Osteoblast (primary cell): ENCODE results near the gene TRIM25. TPM values are rescaled to one million over a fixed set of nuclear protein-coding genes. Genes with fewer than 3 reads are reported as not detected.

Experiments
- DNase-seq: peaks from one replicate; pipeline ENCODE4 v3.0.0; 2011; ENCODE audit warnings: low spot score, mixed read lengths; ENCODE audit not compliant: insufficient read length; ENCODE audit errors: missing footprints
- H2AFZ ChIP-seq: 2 replicates; pipeline ENCODE4 v1.6.0; 2011; ENCODE audit warnings: mild to moderate bottlenecking, low read length
- H3K27ac ChIP-seq: 2 replicates; pipeline ENCODE4 v1.5.1; 2011; ENCODE audit warnings: mild to moderate bottlenecking, low read depth, low read length, moderate library complexity
- H3K27me3 ChIP-seq: 2 replicates; pipeline ENCODE4 v1.6.0; 2012; ENCODE audit warnings: mild to moderate bottlenecking, control low read depth, inconsistent platforms, low read length, moderate library complexity; ENCODE audit not compliant: insufficient read depth
- H3K36me3 ChIP-seq: 2 replicates; pipeline ENCODE4 v1.5.1; 2011; ENCODE audit warnings: mild to moderate bottlenecking, low read length, control low read depth, moderate library complexity; ENCODE audit not compliant: insufficient read depth
- H3K4me1 ChIP-seq: 2 replicates; pipeline ENCODE4 v1.5.1; 2011; ENCODE audit warnings: mild to moderate bottlenecking, low read length, control low read depth, moderate library complexity; ENCODE audit not compliant: insufficient read depth
- H3K4me2 ChIP-seq: 2 replicates; pipeline ENCODE4 v1.6.0; 2011; ENCODE audit warnings: mild to moderate bottlenecking, low read length; ENCODE audit not compliant: insufficient read depth
- H3K4me3 ChIP-seq: fragments of 200-600 bp; sonication (generic); 3 replicates; pipeline ENCODE4 v1.5.1; 2012; ENCODE audit warnings: mild to moderate bottlenecking, low read length, inconsistent platforms; ENCODE audit not compliant: insufficient read depth
- H3K79me2 ChIP-seq: 2 replicates; pipeline ENCODE4 v1.6.0; 2012; ENCODE audit warnings: mild to moderate bottlenecking, low read length, control low read depth, inconsistent platforms; ENCODE audit not compliant: insufficient read depth
- H3K9me3 ChIP-seq: 2 replicates; pipeline ENCODE4 v1.5.1; 2011; ENCODE audit warnings: low read depth, low read length, control low read depth
- H4K20me1 ChIP-seq: 2 replicates; pipeline ENCODE4 v1.6.0; 2012; ENCODE audit warnings: mild to moderate bottlenecking, low read length, control low read depth; ENCODE audit not compliant: insufficient read depth
- CTCF ChIP-seq: IDR thresholded peaks from 2 replicates; pipeline ENCODE4 v1.5.1; 2011; ENCODE audit warnings: mild to moderate bottlenecking, low read depth, low read length, moderate library complexity; ENCODE audit errors: extremely low read depth
- total RNA-seq: library from RNA; depleted of rRNA; stranded (reverse); fragments of >200 nt; gene quantifications from 2 replicates; pipeline ENCODE4 v1.2.3, GENCODE V29; 2012

TRIM25 gene
- 46.9 and 49.9 TPM in 2 replicates for total RNA-seq

GRCh38 chr17:56913867-56914580 lies at the start of gene TRIM25:
Gene TRIM25 (minus strand): TSS chr17:56914049. CDS start chr17:56913988, 61 bp downstream.
- Histone ChIP-seq H3K27ac (peak within 1 kb of the TSS; percentile 88), H3K4me3 (peak within 1 kb of the TSS; percentile 83), H3K36me3 (no peaks in the 10 kb centered on the region), H3K4me2 (peak within 1 kb of the TSS; percentile 92), H2AFZ (peak within 1 kb of the TSS; percentile 80), H3K4me1 (peaks cover 32% of the 10 kb centered on the region), H3K9me3 (no peaks in the 10 kb centered on the region), H3K79me2 (peaks cover 56% of the 10 kb centered on the region), H3K27me3 (no peaks in the 10 kb centered on the region), H4K20me1 (peaks cover 7% of the 10 kb centered on the region)
- TF ChIP-seq CTCF, result no peak
- DNase-seq, result peak; percentile 99

- peak within 1 kb of the TSS; percentile 99 for H2AFZ ChIP-seq
- H4K20me1 ChIP-seq, result peaks cover 9% of the 10 kb centered on the region
- H3K36me3 ChIP-seq, result no peaks in the 10 kb centered on the region
- peak within 1 kb of the TSS; percentile 94 for H3K27ac ChIP-seq
- peak; percentile 98 for DNase-seq
- TF ChIP-seq CTCF, result peak; percentile 99
- peaks cover 4% of the 10 kb centered on the region for H3K4me1 ChIP-seq
- peak within 1 kb of the TSS; percentile 51 for H3K4me2 ChIP-seq
- no peaks in the 10 kb centered on the region for H3K9me3 ChIP-seq
- H3K79me2 ChIP-seq, result peaks cover 43% of the 10 kb centered on the region
- no peaks in the 10 kb centered on the region for H3K27me3 ChIP-seq
- H3K4me3 ChIP-seq, result peak within 1 kb of the TSS; percentile 98
Measured at GRCh38 chr17:56960596-56961538, 47.0 kb upstream of the TRIM25 start, which contains the start of gene COIL. Gene COIL (minus strand): TSS chr17:56961050. CDS start chr17:56961019, 31 bp downstream.

GRCh38 chr17:56956992-56957391 lies 43.1 kb upstream of the TRIM25 start:
- Histone ChIP-seq H3K36me3 (no peaks in the 10 kb centered on the region), H3K79me2 (peaks cover 75% of the 10 kb centered on the region), H4K20me1 (peaks cover 12% of the 10 kb centered on the region)

More at GRCh38 chr17:56956992-56957391, 43.1 kb upstream of the TRIM25 start:
- no peak overlapping the region for H3K4me3 ChIP-seq
- DNase-seq, result no peak
- no peak overlapping the region for H2AFZ ChIP-seq
- no peak overlapping the region for H3K4me2 ChIP-seq
- H3K27me3 ChIP-seq, result no peaks in the 10 kb centered on the region
- no peaks in the 10 kb centered on the region for H3K9me3 ChIP-seq
- no peak overlapping the region for H3K27ac ChIP-seq
- peaks cover 4% of the 10 kb centered on the region for H3K4me1 ChIP-seq
- no peak for TF ChIP-seq CTCF
